Activated CD4-positive, CD25-positive, alpha-beta regulatory T cell treated with anti-CD3 and anti-CD28 coated beads, Interleukin-2, amount 50 U/mL, for 72 hours (primary cell): ENCODE measurements around the gene PRDM15.
"Not testable (repeated sequence)": the region's sequence is repeated elsewhere in the genome, so short reads cannot be mapped to it uniquely, and the experiment has no call there.

Experiments
- DNase-seq: peaks from one replicate; pipeline ENCODE4 v3.0.0; 2021

Gene PRDM15

DNA sequence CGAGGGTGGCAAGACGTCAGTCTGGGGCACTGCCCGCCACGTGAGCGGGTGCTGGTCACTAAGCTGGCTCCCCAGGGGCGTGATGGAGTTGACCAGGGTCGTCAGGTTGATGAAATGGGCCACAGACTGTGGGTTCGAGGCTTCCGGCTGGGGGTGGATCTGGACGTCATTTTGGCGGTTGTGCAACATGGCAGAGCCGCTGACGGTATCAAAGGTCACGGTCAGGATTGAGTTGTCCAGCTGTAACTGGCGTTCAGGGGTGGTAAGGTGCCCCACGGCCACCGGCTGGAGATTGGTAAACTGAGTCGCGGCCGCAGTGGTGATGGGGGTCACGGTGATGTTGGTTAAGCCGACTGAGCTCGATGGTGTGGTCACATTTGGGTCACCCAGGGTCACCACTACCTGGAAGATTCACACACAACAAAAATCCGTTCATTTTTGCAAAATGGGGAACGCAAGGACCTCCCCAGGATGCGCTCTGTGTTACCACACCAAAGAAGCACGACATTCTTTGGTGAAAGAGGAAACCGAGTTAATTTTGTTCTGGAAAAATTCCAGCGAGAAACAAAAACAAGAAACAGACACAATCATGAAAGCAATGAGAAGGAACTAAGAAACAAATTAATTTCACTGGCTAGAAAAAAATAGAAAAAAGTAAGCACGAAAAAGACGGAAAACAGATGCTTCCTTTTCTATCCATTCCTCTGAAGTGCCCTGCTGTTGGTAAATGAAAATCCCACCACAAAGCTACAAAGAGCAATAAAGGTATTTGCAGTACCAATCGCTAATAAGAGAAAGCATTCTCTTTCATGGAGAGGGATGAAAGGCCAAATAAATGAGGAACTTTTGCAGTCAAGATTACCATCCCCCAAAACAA lies 77.6 kb downstream of the PRDM15 start:
- DNase-seq, result no peak

DNA sequence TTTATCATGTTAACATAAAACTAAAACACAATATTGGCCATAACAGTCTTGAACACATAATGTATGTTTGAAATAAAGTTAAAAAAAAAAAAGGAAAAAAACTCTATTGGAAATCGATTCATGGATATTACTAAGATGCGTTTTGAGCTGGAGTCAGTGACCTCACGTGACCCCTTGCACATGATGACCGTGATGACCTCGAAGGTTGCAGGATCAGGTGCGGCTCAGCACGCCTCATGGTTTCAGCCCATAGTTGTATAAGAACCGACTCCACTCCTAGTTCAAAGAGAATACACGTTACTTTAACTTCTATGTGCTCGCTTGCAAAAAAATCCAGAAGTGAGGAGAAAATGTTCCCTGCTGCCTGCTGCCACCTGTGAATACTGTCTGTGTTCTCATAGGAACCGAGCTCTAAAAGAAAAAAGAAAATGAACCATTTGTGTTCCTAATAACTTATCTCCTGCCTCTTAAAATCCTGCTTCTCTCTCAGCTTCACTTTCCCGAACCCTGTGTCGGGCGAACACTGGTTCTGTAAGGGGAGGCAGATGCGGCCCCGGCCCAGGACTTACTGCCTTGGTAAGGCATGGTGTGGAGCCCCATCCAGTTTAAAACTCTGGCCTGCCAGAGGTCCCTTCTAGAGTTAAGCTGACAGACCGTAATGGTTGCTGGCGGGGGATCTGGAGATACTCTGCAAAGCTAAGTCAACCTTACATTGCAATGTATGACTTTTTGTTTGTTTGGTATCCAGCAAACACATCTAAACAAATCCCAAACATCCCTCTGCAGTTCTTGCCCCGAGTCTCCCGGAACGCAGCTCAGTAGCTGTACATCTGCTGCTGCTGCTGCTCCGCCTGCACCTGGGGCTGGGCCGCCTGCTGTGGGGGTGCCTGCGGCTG lies 78.5 kb downstream of the PRDM15 start:
- no peak for DNase-seq

DNA sequence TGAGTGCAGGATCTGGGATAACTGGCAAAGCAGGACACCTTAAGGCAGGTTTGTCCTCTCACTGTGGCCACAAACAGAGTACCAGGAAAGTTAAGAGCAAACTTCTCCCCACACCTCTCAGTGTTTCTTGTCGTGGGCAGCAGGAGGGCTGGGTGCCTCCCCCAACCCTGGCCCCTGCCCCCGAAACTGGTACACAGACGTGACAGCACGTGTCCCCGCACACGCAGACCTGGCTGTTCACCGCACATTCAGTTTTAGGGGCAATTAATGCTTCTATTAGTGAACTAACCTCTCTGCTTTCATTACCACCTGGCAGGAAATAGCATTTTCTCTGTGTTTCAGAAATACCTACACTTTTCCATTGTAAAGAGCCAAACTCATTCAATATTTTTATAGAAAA lies 79.4 kb downstream of the PRDM15 start:
- DNase-seq, result no peak

DNA sequence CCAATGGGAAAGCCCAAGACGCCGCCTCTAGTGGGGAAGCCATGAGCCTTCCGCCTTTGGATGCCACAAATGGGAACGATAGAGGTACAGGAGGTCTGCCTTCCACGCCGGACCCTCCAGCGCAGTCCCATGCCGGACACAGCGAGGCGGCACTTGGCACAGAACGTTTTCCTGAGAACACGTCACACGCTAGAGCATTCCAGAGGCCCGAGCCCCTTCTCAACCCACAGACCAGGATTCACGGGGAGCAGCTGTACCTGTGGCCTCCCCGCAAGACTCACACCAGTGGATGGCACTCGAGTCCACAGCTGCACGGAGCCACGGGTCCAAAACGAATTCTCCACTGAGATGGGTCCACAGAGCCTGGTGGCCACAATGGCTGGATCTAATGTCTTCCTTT lies 80.8 kb downstream of the PRDM15 start:
- no peak for DNase-seq

DNA sequence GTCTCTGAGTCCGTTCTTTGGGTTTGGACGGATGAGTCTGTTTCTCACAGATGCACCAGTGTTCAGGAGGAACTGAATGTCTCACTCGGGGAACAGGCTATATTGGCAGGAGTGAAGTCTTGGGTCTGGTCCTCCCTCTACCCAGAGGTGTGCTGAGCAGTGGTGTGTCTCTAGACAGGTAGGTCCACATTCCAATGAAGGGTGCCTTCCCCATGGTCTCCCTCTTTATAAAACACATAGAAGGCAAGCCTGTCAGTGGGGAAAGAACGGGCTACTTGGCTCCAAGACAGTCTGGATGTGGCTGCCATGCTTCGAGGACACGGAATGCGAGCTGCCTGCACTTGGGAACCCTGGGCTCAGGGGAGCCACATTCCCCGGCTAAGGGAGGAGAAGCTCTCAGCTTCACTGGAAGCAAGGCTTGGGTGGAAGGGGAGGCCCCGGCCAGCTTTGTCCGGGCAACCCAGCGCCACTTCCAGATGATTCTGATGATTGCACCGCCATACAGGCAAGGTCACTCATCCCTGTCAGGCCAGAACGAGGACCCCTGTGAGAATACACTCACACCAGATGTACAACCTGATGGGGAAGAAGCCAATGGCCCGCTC lies 82.6 kb downstream of the PRDM15 start:
- no peak for DNase-seq

DNA sequence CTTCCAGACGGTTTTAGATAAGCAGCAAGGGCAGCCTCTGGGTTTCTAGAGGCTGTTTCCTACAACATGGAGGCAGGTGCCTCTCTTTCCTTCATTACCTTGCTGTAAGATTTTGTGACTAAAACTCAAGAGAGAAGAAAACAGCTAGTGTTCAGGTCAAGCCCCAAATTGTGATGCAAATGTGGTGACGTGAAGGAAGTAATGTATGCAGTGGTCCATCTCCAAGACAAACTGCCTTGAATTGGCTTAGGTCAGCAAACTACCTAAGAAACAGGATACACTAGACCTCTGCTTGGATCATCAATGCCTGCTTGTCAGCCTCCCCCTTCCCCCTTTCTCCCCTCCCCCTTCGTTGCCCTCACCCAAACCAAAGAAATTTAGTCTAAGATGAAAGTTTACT lies 83.4 kb downstream of the PRDM15 start:
- no peak for DNase-seq

DNA sequence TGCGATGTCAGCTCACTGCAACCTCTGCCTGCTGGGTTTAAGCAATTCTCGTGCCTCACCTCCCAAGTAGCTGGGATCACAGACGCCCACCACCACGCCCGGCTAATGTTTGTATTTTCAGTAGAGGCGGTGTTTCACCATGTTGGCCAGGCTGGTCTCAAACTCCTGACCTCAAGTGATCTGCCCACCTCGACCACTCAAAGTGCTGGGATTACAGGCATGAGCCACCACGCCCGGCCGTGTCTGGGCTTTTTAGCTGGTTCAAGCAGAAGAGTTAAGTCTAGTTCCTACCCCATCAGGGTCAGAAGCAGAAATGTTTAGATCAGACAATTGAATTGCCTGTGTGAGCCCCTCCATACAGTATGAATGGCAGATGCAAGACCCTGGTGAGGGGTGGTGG lies 84.5 kb downstream of the PRDM15 start:
- DNase-seq, result no peak

DNA sequence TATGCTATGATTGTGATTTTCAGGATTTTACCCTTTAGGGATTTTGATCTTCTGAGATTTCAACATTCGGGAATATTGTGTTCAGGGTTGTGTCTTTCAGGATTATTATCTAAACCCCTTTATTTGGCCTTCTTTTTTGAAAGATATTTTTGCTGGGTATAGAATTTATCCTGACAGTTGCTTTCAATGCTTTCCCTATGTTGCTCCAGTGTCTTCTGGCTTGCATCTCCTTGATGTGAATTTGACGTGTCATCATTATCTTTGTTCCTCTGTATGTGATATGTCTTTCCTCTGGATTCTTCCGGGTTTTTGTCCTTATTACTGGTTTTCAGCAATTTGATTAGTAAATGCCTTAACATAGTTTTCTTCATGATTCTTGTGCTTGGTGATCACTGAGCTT lies 86.4 kb downstream of the PRDM15 start:
- no peak for DNase-seq

DNA sequence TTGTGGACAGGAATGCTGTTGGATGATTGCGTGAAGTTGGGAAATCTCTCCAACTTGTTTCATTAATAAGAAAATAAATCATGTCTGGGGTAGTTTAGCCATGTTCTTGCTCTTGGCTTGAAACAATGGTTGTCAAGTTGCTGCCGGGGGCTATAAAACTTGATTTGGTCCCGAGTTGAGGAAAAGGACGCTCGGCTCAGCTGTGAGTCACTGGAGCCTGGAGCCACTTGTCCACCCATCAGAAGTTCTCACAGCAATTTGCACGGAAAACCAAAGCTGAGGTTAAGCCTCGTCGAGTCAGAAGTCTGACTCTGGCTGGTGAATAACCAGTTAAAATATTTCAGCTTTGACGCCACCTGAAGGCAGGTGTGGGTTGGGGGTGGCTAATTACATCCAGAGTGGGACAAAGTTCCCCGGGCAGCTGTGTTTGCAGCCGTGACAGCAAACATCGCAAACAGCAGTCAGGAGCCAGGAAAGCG lies 92.6 kb downstream of the PRDM15 start:
- DNase-seq, result no peak

DNA sequence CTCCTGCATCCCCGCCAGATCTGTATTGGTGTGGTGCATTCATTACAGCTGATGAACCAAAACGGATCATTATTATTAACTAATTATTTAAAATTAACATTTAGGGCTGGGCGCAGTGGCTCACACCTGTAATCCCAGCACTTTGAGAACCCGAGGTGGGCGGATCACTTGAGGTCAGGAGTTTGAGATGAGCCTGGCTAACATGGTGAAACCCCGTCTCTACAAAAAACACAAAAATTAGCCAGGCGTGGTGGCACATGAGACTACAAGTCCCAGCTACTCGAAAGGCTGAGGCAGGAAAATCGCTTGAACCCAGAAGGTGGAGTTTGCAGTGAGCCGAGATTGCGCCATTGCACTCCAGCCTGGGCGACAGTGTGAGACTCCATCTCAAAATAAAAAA lies 93.9 kb downstream of the PRDM15 start:
- DNase-seq, result not testable (repeated sequence)

DNA sequence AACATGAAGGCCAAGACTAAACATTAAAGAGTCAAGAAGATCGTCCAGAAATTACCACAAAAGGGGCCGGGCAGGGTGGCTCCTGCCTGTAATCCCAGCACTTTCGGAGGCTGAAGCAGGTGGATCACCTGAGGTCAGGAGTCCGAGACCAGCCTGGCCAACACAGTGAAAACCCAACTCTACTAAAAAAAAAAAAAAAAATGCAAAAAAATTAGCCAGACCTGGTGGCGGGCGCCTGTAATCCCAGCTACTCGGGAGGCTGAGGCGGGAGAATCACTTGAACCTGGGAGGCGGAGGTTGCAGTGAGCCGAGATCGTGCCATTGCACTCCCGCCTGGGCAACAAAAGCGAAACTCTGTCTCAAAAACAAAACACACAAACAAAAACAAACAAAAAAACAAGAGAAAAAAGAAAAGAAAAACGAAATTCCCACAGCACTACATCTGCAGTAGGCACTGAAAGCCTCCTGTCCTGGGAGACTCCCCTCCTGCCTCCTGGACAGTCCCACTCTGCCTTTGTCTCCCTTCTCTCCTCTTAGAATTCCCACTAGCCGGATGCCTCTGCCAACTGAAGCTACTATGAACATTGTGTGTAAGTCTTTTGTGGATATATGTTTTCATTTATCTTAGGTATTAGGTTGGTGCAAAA lies 94.6 kb downstream of the PRDM15 start:
- DNase-seq, result no peak

DNA sequence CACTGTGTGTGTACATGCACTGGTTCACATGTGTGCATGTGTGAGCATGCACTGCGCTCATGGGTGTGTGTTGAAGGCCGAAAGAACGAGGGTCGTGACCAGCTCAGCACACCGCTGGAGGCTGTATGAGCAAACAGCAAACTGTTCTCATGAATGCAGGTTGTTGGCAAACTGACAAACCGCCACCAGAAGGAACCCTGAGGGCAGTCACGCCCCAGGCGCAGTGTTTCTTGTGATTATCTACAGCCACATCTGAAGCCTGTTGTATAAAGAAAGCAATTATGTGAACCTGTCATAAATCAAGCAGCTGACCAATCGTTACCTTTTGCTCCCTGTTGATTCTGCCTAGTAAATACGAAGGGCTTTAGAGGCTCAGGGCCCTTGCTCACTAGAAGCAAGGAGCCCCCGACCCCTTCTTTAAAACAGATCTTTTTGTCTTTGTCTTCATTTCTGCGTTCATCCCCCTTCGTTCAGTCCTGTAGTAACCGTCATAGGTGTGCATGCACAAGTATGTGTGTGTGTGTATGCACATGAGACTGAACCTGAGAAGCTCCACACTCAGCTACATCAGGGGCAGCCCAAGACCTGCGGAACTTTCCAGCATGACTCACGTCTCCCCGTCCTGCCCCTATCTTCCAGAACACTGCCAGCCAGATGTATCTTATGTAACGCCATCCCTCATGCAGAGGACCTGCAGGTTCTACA lies 95.5 kb downstream of the PRDM15 start:
- no peak for DNase-seq

DNA sequence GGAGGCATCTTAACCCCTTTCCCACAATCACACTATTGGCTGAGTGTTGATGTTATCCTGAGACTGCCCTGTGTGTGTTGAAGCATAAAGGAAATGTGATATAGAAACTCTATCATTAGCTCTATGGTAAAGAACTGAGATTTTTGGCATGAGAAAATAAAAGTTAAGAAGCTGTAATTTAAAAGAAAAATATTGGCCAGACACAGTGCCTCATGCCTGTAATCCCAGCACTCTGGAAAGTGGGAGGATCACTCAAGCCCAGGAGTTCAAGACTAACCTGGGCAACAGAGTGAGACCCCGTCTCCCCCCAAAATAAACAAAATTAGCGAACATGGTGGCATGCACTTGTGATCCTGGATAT lies 98.1 kb downstream of the PRDM15 start:
- no peak for DNase-seq

DNA sequence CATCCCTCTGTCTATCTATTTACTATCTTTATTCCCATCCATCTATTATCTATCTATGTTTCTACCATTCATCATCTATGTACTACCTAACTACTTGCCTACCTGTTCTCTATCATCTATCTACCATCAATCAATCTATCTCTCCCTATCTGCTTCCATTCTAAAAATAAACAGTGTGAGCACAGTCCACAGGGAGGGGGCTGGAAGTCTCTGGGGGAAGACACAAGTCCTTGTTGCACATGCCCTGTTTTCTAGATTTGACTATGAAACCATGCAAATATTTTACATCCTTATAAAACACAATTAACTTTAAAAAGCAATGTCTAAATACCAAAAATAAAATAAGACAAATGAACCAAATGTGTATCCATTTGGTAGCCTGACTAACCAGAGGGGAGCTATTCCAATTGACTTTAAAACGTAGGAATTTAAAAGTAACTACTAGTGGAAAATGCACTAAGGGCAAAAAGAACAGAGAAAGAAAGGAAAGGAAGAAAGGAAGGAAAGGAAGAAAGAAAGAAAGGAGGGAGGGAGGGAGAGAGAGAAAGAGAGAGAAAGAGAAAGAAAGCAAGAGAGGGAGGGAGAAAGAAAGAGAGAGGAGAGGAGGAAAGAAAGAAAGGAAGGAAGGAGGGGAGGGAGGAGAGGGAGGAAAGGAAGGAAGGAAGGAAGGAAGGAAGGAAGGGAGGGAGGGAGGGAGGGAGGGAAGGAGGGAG lies 98.7 kb downstream of the PRDM15 start:
- no peak for DNase-seq

DNA sequence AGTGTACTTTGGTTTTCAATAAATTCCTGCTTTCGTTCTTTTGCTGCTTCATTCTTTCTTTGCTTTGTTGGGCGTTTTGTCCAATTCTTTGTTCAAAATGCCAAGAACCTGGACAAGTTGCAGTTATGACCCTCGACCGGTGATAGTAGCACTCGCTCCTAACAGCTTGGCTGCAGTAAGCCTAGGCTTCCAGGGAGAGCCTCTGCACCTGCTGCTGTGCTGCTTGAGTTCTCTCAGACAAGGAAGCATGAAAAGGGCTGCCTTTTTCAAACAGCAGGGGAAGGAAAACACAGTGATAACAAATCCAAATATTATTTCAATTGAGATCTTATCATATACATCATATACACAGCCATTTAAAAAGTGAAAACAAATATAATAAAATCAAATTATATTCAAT lies 99.5 kb downstream of the PRDM15 start:
- no peak for DNase-seq

DNA sequence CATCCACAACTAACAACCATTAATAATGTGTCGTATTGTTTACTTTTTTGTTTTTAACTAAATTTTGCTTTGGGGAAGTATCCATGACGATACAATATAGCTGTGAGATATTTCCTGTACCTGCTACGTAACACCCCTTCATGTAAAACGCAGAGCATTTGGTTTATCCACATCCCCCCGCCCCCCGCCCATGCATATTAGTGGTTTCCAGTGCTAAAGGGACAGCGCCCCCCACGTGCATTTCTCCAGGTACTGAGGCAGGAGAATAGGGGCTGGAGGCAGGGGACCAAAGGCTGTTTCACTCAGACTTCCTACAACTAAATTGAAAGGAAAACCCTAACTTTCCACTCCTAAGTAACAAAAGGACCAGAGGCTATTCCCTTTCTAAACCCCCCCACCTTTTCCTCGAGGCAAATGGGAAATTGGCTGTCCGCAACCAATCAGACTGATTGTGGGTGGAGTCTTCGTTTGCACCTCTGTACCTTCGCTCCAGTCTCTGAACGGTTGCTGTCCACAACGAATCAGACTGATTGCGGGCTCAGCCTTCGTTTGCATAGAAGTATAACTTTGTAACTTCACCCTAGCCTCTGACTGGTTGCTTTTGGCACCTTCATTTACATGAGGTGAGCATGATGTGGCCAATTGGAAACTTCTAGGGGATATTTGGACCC lies 100.1 kb downstream of the PRDM15 start:
- no peak for DNase-seq

DNA sequence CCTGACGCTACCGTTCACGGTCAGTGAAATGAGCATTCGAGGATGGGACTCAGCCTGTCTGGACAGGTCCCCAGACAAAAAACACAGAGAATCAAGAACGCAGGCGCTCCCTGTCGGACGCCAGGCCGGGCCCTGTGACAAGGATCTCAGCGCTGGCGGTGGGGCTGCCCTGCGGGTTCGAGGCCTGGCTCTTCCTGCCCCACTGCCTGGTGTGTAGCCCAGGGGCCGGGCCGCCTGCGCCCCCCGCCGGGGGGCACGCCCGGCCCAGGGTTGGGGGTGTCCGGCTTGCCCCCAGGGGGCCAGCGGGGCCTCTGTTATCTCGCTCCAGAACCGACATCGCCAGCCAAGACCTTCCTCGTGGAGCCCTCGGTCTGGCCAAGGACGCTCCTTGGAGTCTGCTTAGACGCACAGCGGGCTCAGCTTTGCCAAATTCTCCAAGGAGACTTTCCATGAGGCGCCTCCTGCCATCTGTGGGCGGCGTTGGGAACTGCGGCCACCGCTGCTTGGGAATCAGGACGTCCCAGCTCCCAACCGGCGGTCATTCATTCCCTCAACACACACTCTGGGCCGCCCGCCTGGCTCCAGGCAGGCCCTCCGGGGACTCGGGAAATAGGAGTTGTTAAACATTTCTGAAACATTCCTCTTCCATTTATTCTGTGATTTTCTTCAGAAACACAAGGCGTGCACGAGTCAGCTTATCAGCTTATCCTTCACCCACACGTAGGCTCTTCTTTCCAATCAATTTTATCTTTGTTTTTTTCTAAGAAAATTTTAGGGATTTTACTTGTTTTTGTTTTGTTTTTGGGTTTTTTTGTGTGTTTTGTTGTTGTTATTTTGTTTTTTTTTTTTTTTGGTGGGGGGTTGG lies 101.0 kb downstream of the PRDM15 start:
- DNase-seq, result no peak

DNA sequence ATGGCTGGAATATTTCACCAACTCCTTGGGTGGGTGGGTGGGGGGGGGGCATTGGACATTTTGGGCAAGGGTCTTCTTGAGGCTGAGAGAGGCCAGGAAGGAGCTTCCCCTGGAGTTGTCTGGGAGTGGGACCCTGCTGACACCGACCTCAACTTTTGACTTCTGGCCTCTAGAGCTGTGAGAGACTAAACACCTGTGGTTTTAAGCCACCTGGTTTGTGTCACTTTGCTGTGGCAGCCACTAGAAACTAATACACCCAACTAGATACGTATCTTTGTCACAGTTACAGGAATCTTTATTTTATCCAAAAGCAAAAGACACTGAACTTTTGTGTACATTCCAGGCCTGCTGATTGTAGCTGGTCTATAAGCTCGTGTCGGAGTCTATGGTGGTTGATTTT lies 102.4 kb downstream of the PRDM15 start:
- no peak for DNase-seq

DNA sequence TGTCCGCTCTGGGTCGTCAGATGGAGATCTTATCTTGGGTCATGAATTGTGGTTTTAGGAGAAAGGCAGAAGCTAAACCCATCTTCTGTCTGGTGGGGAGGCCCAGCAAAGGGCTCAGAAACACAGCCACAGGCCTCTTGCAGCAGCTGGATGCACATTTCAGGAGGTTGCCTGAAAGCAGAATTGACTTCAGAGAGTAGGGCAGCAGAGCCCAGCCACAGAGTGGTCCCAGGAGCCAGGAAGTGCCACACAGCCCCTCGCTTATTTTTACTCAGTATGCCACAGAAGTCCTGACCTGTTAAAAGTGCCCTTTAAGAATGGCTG lies 104.0 kb downstream of the PRDM15 start:
- DNase-seq, result no peak

DNA sequence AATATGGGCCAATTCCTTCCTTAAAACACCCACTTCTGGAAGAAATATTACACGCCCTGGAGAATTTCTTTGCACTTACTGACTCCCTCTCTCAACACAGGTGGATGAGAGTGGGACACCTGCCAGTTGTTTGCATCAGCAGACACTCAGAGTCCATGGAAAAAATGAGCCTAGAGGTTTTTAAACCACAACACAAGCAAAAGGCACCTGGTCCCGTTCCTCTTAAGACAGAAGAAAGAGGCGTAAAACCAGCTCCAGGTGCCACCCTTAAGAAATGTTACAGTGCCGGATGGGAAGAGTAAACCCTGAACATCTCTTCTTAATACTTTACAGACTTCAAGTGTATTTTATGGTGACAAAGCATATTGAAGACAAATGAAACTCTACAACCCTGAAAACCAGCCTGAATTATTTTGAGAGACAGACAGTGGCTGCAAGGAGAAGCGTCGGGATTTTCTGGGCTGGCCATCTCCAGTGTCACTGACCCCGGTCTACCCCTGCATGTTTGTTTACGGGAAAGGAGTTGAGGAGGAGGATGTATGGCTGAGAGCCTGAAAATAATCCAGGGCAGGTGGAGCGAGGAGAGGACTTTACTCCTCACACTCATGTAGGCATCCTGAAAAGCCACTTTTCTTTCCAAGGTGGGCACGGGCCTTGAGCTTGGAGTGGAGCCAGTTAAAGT lies 104.5 kb downstream of the PRDM15 start:
- DNase-seq, result no peak
